NCI-H748 (cell line): ENCODE data around the gene CNNM2.
"Not testable (repeated sequence)": the region's sequence is repeated elsewhere in the genome, so short reads cannot be mapped to it uniquely, and the experiment has no call there.

Experiments used
- DNase-seq: peaks from one replicate; lab custom pipeline; 2025; ENCODE audit not compliant: unreplicated experiment; lab: John Stamatoyannopoulos, UW

Gene CNNM2

DNA sequence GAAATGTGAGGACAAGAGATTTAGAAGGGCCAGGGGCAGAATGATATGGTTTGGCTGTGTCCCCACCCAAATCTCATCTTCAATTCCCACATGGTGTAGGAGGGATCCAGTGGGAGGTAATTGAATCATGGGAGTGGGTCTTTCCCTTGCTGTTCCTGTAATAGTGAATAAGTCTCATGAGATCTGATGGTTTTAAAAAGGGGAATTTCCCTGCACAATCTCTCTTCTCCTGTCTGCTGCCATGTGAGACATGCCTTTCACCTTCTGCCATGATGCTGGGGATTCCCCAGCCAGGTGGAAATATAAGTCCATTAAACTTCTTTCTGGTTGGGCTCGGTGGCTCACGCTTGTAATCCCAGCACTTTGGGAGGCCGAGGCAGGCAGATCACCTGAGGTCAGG, 217.1 kb downstream of the CNNM2 start:
- not testable (repeated sequence) for DNase-seq

DNA sequence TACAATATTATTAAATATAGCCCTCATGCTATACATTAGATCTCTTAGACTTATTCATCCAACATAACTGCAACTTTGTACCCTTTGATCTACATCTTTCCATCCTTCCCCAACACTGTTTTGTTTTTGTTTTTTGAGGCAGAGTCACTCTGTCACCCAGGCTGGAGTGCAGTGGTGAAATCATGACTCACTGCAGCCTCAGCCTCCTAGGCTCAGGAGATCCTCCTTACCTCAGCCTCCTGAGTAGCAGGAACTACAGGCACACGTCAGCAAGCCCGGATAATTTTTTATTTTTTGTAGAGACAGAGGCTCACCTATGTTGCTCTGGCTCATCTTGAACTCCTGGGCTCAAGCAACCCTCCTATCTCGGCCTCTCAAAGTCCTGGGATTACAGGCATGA, 221.7 kb downstream of the CNNM2 start:
- no peak for DNase-seq
